Activated naive CD4-positive, alpha-beta T cell treated with anti-CD3 and anti-CD28 coated beads, Interleukin-2, amount 50 U/mL, for 72 hours (primary cell): ENCODE data around the gene KRT4. TPM values are rescaled to one million over a fixed set of nuclear protein-coding genes. Genes with fewer than 3 reads are reported as not detected.

ENCODE experiments used
- ATAC-seq, 2 donors: fragments of 150-1000 bp; cut with Tn5 transposase; 2 replicates each; pipeline ENCODE4 v1.10.0; 2021; ENCODE audit warnings: mild to moderate bottlenecking in 2 of 2, moderate library complexity in 2 of 2
- DNase-seq, 2 donors: peaks; one replicate each; pipeline ENCODE4 v3.0.0; 2021 to 2022; ENCODE audit warnings: low spot score in 2 of 2
- H3K27ac Mint-ChIP-seq, 2 donors: one replicate each; pipeline ENCODE4 v1.8.0; 2022; ENCODE audit warnings: mild to moderate bottlenecking in 2 of 2, mixed read lengths in 2 of 2
- H3K36me3 Mint-ChIP-seq, 2 donors: one replicate each; pipeline ENCODE4 v1.8.0; 2022; ENCODE audit warnings: mixed read lengths in 2 of 2
- H3K9me3 Mint-ChIP-seq, 2 donors: one replicate each; pipeline ENCODE4 v1.8.0; 2022; ENCODE audit warnings: mixed read lengths in 2 of 2
- total RNA-seq, 2 donors: library from RNA; stranded (reverse); gene quantifications; one replicate each; pipeline ENCODE4 v1.2.3, GENCODE V29; 2022

The KRT4 gene
- total RNA-seq, 2 donors from 2014 or later: not detected

DNA sequence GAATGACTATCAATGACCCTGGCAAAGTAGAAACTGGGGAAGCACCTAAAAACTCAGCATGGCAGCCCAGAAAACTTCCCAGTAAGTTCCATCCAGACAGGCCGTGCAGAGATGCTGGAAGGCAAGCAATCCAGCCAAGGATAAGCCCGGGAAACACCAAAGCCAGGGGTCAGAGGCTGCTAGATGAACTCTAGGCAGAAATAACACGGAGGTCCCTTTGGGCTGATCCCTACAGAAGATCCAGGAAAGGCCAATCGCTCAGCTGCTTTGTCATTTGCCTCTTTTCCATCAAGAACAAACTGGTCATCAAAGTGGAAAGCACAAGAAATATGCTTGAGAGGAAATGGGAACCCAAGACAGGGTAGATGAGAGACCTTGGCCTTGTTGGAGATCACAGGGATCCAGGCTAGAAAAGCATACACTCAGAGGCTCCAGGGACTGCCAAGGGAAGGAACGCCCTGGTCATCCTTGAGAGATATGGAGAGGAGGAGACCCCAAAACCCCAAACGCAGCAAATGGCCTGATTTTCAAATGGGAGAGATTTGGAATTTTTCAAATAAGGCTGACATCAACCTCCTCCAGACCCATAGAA, 13.7 kb upstream of the KRT4 start:
- ATAC-seq (no peak), DNase-seq (no peak)
- Mint-ChIP-seq H3K36me3 (no peaks in the 10 kb centered on the region), H3K9me3 (no peaks in the 10 kb centered on the region), H3K27ac (no peak overlapping the region)

DNA sequence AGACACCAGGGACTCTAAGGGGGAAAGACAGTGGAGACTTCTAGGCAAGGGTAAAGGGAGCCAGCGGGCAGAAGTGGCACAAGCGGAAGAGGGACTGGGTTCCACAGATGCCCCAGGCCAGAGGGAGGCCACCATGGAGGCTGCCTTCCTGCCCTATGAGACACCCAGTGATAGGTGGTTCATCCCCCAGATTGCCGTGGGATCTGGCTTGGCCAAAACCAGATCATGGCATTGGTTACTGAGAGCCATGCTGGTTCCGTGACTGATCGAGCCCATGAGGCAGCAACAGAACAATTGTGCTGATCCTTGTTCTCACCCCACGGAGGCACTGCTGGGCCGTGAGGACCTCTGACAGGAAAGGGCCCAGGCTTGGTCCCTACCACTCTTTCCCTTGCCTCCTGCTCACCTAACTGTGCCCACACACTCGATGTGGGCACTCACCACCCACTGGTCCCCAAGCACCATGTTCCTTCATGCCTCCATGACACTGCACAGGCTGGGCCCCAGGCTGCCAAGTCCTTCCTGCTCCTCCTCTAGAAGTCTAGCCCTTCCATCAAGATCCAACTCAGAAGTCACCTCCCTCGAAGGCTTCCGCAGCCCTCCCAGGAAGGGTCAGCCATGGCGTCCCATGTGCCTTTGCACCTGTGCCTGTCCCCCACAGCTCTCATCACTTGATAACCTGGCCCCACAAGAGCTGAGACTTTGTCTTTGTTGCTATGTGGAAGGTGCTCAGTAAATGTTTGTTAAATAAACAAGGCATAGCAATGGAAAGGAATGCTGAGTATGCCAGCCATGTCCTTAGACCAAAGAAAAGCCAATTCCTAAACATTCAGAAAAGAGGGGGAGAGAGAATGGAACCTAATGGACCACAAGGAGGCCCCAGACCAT, 12.9 kb upstream of the KRT4 start:
- Mint-ChIP-seq H3K9me3 (no peaks in the 10 kb centered on the region), H3K27ac (no peak overlapping the region), H3K36me3 (no peaks in the 10 kb centered on the region)
- DNase-seq (no peak), ATAC-seq (no peak)

DNA sequence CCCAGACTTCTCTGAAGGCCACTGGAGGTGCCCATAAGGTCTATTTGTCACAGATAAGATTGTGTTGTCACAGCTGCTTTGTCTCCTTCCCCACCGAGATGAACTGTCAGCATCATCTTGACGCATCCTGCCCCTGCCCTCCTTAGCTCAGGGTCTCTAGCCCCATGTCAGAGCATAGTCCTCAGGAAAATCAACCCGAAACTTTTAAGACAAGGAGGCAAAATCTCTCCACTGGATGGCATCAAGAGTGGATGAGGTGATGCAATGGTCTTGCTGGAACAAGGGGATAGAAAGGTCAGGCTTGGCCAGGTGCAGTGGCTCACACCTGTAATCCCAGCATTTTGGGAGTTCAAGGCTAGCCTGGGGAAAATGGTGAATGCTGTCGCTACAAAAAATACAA, 12.0 kb upstream of the KRT4 start:
- no peaks in the 10 kb centered on the region for H3K36me3 Mint-ChIP-seq
- no peaks in the 10 kb centered on the region for H3K9me3 Mint-ChIP-seq
- ATAC-seq: no peak

DNA sequence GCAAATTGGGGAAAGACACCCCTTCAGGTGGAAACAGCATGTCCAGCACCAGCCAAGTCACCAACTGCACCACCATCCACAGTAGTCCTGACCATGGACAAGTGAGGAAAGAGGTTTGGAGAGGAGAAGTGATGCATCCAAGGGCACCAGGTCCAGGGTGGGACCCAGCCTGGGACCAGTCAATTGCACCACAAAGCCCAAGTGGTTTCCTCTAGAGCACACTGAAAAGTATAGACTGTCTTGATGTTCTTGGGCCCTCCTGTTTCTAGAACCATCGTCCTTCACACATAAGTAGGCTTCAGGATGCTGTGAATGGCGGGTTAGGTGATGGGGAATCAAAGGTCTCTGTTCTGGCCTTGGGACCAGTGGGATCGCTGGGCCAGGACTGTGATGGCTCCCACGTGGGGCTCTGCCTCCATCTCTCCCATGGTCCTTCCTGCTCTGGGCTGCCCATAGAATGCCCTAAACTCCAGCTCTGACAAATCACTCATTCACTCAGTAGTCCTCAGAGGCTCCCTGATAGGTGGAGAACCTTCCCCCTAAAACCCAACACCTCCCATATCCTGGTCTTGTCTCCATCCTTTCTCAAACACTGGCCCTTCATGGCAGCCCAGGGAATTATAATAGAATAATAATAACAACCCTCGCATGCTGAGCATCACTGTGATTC, 11.0 kb upstream of the KRT4 start:
- DNase-seq (no peak), ATAC-seq (no peak)
- Mint-ChIP-seq H3K36me3 (no peaks in the 10 kb centered on the region), H3K27ac (no peak overlapping the region), H3K9me3 (no peaks in the 10 kb centered on the region)

More for the DNA sequence above, 12.0 kb upstream of the KRT4 start:
- no peak for DNase-seq
- no peak overlapping the region for H3K27ac Mint-ChIP-seq

DNA sequence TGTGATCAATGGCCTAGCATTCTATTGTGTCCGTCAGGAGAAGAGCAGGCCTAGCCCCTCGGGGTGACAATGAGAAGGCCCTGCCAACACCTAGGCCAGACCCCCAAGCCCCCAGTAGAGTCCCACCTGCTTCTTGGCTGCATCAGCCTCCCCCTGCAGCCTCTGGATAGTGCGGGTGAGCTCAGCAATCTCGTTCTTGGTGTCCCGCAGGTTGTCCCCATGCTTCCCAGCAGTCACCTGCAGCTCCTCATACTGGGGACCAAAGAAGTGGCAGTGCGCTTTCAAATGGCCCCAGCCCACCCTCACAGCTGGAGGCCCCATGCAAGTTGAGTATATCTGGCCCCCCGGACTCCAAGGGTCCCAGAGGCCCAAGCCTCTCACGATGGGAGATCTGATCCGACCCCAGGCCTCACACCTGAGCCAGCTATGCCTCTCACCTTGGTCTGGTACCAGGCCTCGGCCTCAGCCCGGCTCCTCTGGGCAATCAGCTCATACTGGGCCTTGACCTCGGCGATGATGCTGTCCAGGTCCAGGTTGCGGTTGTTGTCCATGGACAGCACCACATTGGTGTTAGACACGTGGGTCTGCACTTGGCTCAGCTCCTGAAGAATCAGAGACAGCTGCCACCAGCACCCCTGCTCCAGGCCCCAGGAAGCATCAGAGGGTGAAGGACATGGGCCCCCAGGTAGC, 10.0 kb upstream of the KRT4 start:
- DNase-seq (no peak), ATAC-seq (no peak)
- no peaks in the 10 kb centered on the region for H3K36me3 Mint-ChIP-seq
- H3K9me3 Mint-ChIP-seq: no peaks in the 10 kb centered on the region
- H3K27ac Mint-ChIP-seq: peak overlapping the region in 1 of 2 donors; percentile 69

DNA sequence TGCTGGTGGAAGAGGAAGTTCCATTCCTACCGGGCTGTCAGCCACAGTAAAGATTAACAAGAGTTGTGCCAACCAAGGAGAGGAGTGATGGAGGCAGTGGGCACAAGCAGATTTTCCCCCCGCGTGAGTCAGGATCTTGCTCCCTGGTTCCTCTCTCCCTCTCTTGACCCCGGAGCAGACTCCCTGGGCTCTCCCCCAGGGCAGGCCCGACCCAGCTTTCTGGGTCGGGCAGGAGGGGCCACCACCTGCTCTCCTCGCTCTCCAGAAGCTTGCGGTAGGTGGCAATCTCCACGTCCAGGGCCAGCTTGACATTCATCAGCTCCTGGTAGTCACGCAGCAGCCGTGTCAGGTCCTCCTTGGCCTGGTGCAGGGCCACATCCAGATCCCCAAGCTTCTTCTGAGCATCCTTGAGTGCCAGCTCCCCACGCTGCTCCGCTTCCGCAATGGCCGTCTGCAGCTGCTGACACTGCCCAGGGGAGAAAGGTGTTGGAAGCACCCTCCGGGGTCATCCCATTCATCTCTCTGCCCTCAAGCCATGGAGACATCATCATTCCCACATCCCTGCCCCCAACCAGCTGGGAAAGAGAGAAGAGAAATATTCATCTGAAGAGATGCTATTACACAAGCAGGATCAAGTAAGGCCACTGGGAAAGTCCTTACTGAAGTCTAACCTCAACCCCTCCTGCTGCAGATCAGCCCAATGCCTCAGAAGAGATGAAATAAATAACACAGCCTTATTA, 9.0 kb upstream of the KRT4 start:
- no peak overlapping the region for H3K27ac Mint-ChIP-seq

DNA sequence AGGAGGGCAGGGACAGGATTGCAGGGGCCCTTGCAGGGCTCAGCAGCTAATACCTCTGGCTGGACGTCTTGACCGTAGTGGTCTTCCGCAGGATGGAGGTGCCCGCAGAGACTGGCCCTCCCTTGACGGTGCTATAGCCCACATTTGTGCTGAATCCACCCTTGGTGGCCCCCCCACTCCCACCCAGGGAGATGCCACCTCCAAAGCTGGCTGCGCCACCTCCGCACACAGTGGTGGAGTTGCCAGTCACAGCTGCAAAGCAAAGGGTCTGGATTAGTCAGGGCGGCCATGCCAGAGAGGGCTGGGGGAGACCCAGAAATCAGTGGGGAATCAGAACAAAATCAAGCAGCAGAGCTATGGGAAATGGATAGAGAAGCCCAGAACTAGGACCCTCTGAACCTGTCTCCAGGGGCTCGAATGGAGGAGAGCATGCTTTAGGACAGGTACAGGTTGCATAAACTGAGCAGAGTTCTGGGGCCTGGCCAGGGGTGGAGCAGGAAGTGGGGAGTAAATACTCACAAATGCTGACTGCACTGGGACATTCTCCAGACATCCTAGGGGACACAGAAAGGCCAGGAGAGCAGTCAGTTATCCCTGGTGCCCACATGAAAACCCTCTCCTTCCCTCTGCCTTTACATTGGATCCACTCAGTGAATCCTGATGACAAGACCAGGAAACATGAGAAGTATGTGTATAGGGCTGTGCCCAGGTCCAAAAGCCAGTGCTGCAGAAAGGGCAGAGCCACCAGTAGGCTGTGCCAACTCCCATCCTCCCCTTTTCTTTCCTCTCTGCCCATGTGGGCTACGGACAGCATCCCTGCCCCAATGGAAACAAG, 8.1 kb upstream of the KRT4 start:
- DNase-seq (no peak), ATAC-seq (no peak)
- Mint-ChIP-seq H3K27ac (peak overlapping the region in 1 of 2 donors; percentile 43), H3K36me3 (no peaks in the 10 kb centered on the region), H3K9me3 (no peaks in the 10 kb centered on the region)

More for the DNA sequence above, 9.0 kb upstream of the KRT4 start:
- no peaks in the 10 kb centered on the region for H3K9me3 Mint-ChIP-seq
- ATAC-seq (no peak), DNase-seq (no peak)
- H3K36me3 Mint-ChIP-seq: no peaks in the 10 kb centered on the region

DNA sequence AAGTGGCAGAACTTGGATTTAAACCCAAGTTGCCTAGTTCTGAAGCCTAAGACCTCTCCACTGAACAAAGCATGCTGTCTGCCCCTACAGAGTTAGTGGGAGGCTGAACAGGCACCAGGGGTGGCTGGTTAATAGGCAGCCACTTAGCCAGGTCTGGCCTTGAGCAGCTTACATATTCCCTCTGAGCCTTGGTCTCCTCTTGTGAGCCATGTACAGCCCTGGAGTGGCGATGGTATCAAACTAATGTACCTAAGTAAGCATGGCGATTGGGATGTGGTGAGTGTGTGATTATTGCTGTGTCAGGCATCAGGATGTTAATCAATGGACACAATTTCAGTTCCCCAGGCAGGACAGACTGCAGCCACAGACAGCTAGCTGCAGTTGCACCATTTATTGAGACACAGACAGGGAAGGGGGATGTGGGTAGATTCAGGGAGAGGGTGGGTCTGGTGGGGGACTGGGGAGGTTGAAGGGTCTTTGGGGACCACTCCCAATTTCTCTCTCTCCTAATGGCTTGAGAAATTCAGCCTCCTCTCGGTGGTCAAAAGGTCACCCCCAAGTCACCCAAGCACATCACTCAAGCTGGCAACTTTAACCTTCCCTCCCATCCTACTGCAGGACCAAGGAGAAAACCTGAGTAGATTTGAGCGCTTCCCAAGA, 7.3 kb upstream of the KRT4 start:
- Mint-ChIP-seq H3K27ac (no peak overlapping the region), H3K36me3 (no peaks in the 10 kb centered on the region), H3K9me3 (no peaks in the 10 kb centered on the region)
- DNase-seq (no peak), ATAC-seq (no peak)

DNA sequence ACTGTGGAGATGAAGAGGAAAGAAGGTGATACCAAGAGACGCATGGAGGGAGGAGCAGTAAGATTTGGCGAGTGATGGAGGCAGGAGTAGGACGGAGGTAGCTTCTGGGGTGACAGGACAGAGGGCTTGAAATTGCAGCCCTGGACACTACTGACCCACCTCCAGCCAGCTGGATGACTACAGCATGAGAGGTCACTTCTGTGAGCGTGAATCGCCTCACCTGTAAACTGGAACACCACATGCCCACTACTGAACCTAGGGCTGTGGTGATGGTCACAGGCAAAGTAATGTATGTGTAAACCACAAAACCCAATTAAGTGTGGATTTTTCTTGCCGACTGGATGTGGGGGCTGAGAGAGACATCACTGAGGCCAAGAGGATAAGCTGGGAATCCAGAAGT, 6.6 kb upstream of the KRT4 start:
- Mint-ChIP-seq H3K36me3 (no peaks in the 10 kb centered on the region), H3K27ac (no peak overlapping the region)
- ATAC-seq: no peak

DNA sequence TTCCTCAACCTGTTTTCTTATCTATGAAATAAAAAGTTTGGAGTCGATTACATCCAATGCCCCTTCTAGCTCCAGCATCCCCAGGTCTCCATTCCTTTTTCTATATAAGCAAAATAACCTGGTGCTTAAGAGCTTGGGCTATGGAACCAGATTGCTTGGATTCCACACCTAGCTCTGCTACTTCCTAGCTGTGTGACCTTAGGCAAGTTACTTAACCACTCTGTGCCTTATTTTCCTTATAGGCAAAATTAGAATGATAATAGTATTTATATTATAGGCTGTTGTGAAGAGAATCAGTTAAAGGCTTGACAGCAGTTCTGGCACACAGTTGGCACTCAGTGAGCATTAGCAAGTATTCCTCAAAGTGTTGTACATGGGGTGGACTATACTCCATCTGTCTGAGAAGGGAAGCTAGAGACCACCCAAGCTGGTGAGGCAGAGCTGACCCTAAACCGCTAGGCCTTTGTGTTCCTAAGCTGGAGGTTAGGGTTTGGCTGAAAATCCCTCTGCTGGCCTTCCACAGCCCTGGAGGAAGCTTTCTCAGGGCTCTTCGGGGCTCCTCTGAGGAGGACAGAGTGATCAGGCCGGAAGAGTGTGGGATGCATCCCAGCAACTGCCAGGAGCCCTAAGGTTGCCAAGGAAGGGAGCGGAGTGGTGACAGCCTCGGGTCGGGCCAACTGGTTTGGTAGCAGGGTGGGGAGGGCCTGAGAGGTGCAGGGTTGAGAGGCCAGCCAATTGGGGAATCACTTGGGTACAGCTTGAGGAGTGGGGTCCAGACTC, 6.0 kb upstream of the KRT4 start:
- DNase-seq (no peak), ATAC-seq (no peak)
- no peaks in the 10 kb centered on the region for H3K9me3 Mint-ChIP-seq
- no peaks in the 10 kb centered on the region for H3K36me3 Mint-ChIP-seq
- no peak overlapping the region for H3K27ac Mint-ChIP-seq

More for the DNA sequence above, 6.6 kb upstream of the KRT4 start:
- no peak for DNase-seq
- no peaks in the 10 kb centered on the region for H3K9me3 Mint-ChIP-seq

DNA sequence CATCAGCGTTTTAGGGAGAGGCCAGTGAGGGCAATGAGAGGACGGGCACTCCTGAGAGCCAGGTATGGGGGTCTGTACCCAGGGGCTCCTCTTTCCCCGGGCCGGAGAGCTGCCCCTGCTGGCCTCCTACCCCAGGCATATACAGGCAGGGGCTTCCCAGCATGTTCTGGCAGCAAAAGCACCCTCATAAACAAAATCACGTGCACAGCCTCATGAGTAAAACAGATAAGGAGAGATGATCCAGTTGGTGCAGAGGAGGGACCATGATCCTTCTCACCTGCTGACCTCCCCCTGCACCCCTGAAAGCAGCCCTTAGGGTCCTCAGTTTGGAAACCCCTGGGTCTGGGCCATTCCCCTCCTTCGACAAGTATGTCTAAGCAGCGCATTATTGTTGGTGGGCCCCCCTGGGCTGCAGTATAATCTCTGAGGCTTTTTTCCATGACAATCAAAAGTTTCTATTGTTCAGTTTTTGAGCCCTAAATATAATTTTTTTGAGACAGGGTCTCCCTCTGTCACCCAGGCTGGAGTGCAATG, 5.0 kb upstream of the KRT4 start:
- Mint-ChIP-seq H3K9me3 (no peaks in the 10 kb centered on the region), H3K36me3 (no peaks in the 10 kb centered on the region), H3K27ac (no peak overlapping the region)
- DNase-seq (no peak), ATAC-seq (no peak)

DNA sequence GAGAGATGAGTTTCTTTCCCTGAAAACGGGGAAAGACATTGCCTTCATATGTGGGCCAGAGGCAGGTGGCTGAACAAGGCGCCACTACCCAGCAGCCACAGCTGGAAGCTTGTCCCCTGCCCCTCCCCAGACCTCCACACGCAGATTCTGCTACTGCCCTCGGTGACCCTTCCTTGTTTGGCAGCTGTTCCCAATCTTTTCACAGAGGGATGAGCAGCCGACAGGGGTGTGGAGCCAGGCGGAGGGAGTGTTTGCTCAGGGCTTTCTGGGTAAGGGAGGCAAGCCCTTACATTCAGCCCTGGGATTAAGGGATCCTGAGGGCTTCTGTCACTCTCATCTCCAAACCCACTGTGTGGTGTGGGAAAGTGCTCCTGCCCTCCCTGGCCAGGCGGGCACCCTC, 4.5 kb upstream of the KRT4 start:
- ATAC-seq (no peak), DNase-seq (no peak)
- Mint-ChIP-seq H3K27ac (no peak overlapping the region), H3K36me3 (no peaks in the 10 kb centered on the region), H3K9me3 (no peaks in the 10 kb centered on the region)

DNA sequence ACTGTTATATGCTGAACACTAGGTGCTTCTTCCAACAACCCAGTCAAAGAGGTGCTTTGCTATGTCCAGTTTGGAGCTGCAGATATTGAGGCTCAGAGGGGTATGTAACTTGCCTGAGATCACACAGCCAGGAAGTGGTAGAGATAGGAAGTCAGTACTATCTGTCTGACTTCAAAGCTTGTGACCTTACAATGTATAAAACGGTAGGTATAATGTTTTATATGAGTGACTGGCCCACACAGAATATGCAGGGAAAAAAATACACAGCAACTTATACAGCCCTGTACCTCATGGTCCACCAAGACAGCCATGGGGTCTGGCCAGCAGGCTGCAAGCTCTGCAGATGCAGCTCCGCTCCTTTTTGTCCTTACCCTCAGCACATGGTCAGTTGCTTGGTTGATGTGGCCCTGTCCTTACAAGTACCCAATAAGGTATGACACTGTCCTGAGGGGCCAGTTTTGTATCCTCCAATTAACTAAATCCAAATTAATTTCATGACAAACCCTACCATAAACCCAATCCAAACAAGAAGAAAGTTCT, 3.9 kb upstream of the KRT4 start:
- Mint-ChIP-seq H3K27ac (no peak overlapping the region), H3K9me3 (no peaks in the 10 kb centered on the region), H3K36me3 (no peaks in the 10 kb centered on the region)
- DNase-seq (no peak), ATAC-seq (peak in 1 of 2 donors; percentile 44)

DNA sequence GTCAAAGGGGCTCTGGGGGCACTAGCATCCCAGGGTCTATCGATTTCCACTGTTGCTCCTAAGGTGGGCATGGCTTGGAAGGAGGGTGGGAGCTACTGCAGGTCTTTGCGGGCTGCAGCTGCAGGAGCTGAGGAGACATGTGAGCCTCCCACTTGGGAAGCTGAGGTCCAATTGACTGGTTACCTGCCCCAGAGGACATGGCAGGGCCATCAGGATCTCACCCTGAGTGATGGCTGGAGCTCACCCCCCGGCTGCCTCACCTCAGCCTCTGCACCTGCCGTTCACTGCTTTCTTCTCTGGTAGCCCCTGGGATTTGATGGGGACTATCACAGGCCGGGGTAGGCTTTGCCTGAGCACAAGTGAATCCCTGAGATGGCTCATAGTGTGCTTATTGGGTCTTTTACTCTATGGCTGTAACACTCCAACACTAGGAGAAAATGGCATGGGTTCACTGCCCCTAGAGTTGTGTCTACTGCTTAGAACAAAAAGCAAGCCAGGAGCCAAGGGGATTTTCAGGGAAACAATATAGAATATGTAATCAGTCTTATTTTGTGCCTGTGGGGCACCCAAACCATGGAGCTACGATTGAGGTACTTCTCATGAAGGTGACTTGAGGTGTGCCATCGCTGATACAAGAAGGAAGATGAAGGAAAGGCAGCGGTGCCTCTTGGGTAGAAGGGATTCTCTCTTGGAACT, 3.2 kb upstream of the KRT4 start:
- DNase-seq: no peak
- Mint-ChIP-seq H3K36me3 (no peaks in the 10 kb centered on the region), H3K9me3 (no peaks in the 10 kb centered on the region), H3K27ac (no peak overlapping the region)
- no peak for ATAC-seq
